Body of pancreas (tissue), 4 donors: ENCODE data around the gene SH3PXD2A.

Source experiments
- POLR2A ChIP-seq, 3 donors: fragments of 450-650 bp; IDR thresholded peaks; one replicate each; pipeline ENCODE4 v1.6.1; 2016; ENCODE audit warnings: antibody characterized with exemption in 3 of 3, mild to moderate bottlenecking in 2 of 3
- TF ChIP-seq, protein P1 (sequence below), 7 experiments: fragments of 450-650 bp in 4 of 7; fragments of 200-600 bp in 3 of 7; sonication (generic) in 3 of 7; IDR thresholded peaks; one replicate each; pipeline ENCODE4 v1.5.1; 2016 to 2019; ENCODE audit warnings: antibody characterized with exemption in 7 of 7

DNA sequence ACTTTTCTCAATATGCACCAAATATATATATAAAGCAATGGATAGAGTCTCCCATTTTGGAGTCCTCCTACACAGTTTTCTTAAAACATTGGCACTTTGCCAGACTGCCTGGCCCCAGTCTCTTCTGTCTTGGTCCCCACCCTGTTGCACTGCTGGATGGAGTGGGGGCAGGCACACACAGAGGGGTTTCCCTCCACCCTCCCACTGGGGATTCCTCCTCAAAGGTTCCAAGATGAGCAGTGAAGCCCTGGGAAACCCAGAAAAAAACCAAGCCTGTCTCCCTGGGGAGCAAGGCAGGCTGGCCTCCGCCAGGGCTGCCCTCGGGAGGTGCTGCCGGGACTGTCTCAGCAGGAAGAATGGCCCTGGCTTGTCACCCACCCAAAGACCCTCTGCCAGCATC, 68.0 kb downstream of the SH3PXD2A start:
- TF ChIP-seq, protein P1, sequence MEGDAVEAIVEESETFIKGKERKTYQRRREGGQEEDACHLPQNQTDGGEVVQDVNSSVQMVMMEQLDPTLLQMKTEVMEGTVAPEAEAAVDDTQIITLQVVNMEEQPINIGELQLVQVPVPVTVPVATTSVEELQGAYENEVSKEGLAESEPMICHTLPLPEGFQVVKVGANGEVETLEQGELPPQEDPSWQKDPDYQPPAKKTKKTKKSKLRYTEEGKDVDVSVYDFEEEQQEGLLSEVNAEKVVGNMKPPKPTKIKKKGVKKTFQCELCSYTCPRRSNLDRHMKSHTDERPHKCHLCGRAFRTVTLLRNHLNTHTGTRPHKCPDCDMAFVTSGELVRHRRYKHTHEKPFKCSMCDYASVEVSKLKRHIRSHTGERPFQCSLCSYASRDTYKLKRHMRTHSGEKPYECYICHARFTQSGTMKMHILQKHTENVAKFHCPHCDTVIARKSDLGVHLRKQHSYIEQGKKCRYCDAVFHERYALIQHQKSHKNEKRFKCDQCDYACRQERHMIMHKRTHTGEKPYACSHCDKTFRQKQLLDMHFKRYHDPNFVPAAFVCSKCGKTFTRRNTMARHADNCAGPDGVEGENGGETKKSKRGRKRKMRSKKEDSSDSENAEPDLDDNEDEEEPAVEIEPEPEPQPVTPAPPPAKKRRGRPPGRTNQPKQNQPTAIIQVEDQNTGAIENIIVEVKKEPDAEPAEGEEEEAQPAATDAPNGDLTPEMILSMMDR (IDR thresholded peaks at IDR 0.05) = no peak
- TF ChIP-seq POLR2A (IDR thresholded peaks at IDR 0.05) = no peak
